Mesendoderm (in vitro differentiated cells): ENCODE data around the gene DYRK3.
"Not testable (repeated sequence)": the region's sequence is repeated elsewhere in the genome, so short reads cannot be mapped to it uniquely, and the experiment has no call there.

ENCODE experiments used
- DNase-seq: peaks from one replicate; pipeline ENCODE4 v3.0.0; 2013
- H2AK5ac ChIP-seq: 2 replicates; pipeline ENCODE4 v1.6.1; 2013; ENCODE audit warnings: low read length, inconsistent platforms
- H2BK120ac ChIP-seq: 2 replicates; pipeline ENCODE4 v1.6.1; 2013; ENCODE audit warnings: low read depth, mild to moderate bottlenecking, low read length, moderate library complexity, mixed read lengths
- H2BK15ac ChIP-seq: replicated peaks from 2 replicates; pipeline ENCODE4 v1.6.1; 2013; ENCODE audit warnings: low read depth, mild to moderate bottlenecking, moderate library complexity
- H2BK5ac ChIP-seq: 2 replicates; pipeline ENCODE4 v1.6.1; 2013; ENCODE audit warnings: low read length, inconsistent platforms
- H3K18ac ChIP-seq: 2 replicates; pipeline ENCODE4 v1.6.1; 2013; ENCODE audit warnings: mild to moderate bottlenecking, low read length, mixed read lengths
- H3K23ac ChIP-seq: one replicate; pipeline ENCODE4 v1.6.1; 2013; ENCODE audit warnings: low read length
- H3K27ac ChIP-seq: 2 replicates; pipeline ENCODE4 v1.5.1; 2013; ENCODE audit warnings: low read depth, mild to moderate bottlenecking, inconsistent platforms, low read length, moderate library complexity
- H3K27me3 ChIP-seq: 2 replicates; pipeline ENCODE4 v1.6.1; 2013; ENCODE audit warnings: low read length, control low read depth, mild to moderate bottlenecking, inconsistent platforms; ENCODE audit not compliant: insufficient read depth, poor library complexity
- H3K36me3 ChIP-seq: 2 replicates; pipeline ENCODE4 v1.6.1; 2013; ENCODE audit warnings: low read length, inconsistent platforms; ENCODE audit not compliant: control insufficient read depth, insufficient read depth
- H3K4ac ChIP-seq: one replicate; pipeline ENCODE4 v1.6.1; 2013; ENCODE audit warnings: low read depth, mild to moderate bottlenecking, low read length, moderate library complexity
- H3K4me1 ChIP-seq: 2 replicates; pipeline ENCODE4 v1.6.1; 2013; ENCODE audit warnings: low read depth, low read length, inconsistent platforms; ENCODE audit not compliant: control insufficient read depth
- H3K4me2 ChIP-seq: 2 replicates; pipeline ENCODE4 v1.6.1; 2013; ENCODE audit warnings: low read length
- H3K4me3 ChIP-seq: 2 replicates; pipeline ENCODE4 v1.5.1; 2013; ENCODE audit warnings: mild to moderate bottlenecking, low read length
- H3K56ac ChIP-seq: one replicate; pipeline ENCODE4 v1.6.1; 2013; ENCODE audit warnings: low read length
- H3K79me1 ChIP-seq: 2 replicates; pipeline ENCODE4 v1.6.1; 2013; ENCODE audit warnings: low read length, inconsistent platforms
- H3K79me2 ChIP-seq: 2 replicates; pipeline ENCODE4 v1.6.1; 2013; ENCODE audit warnings: mild to moderate bottlenecking, low read length; ENCODE audit not compliant: control insufficient read depth, insufficient read depth
- H3K9ac ChIP-seq: 2 replicates; pipeline ENCODE4 v1.6.1; 2013; ENCODE audit warnings: low read length, inconsistent platforms
- H4K5ac ChIP-seq: one replicate; pipeline ENCODE4 v1.6.1; 2013; ENCODE audit warnings: low read length
- H4K8ac ChIP-seq: one replicate; pipeline ENCODE4 v1.6.1; 2013; ENCODE audit warnings: low read depth, mild to moderate bottlenecking, control low read depth, low read length, moderate library complexity
- WGBS: extraction: QIAGEN DNeasy Blood & Tissue Kit; methylation state at CpG from one replicate; pipeline ENCODE4 v1.1.7; 2013; ENCODE audit warnings: low lambda C conversion rate, missing lambda C conversion rate; ENCODE audit not compliant: insufficient coverage; ENCODE audit errors: extremely low coverage; 5-methylcytosine and 5-hydroxymethylcytosine counted together

Gene DYRK3

GRCh38 chr1:206634365-206635079 lies 814 bp upstream of the DYRK3 start:
- peak; percentile 89 for DNase-seq
- no peaks in the 10 kb centered on the region for H3K79me1 ChIP-seq
- H3K27me3 ChIP-seq = no peaks in the 10 kb centered on the region
- H3K36me3 ChIP-seq = no peaks in the 10 kb centered on the region
- H2BK120ac ChIP-seq = no peak overlapping the region
- peak overlapping the region; percentile 81 for H3K56ac ChIP-seq
- no peak overlapping the region for H4K5ac ChIP-seq
- H3K9ac ChIP-seq = peak overlapping the region; percentile 68
- H2BK5ac ChIP-seq = no peak overlapping the region
- H3K27ac ChIP-seq = no peak overlapping the region
- no peak overlapping the region for H3K23ac ChIP-seq
- H2BK15ac ChIP-seq = no peak overlapping the region
- H3K4me1 ChIP-seq = peaks cover 6% of the 10 kb centered on the region
- H3K79me2 ChIP-seq = no peaks in the 10 kb centered on the region
- no peak overlapping the region for H2AK5ac ChIP-seq
- peak overlapping the region; percentile 52 for H3K18ac ChIP-seq
- no peak overlapping the region for H4K8ac ChIP-seq
- H3K4me3 ChIP-seq = no peak overlapping the region
- H3K4ac ChIP-seq = no peak overlapping the region
- WGBS = no CpG with 5 or more reads among the region's 26 CpGs
- peak overlapping the region; percentile 35 for H3K4me2 ChIP-seq

DNA sequence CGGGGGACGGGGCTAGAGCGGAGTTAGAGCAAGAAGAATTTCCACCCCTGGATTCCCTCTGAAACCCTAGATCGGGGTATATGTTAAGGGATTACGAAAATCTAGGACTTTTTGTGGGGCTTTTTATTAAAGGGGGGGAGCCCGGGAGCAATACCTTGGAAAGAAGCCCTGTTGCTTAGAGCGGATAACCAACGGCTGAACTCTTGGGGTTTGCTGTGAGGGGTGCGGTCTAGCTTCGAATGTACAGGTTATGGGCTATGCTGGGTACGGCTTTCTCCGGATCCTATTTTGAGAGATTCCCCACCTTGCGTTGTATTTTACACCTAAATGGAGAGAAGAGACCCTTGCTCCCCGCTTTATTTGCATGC lies 626 bp downstream of the DYRK3 start:
- Histone ChIP-seq H3K79me2 (no peaks in the 10 kb centered on the region), H4K8ac (no peak overlapping the region), H4K5ac (no peak overlapping the region), H2BK15ac (no peak overlapping the region), H3K4me3 (peak overlapping the region; percentile 71), H3K18ac (peak overlapping the region; percentile 62), H3K56ac (peak overlapping the region; percentile 88), H3K4ac (no peak overlapping the region), H3K27ac (peak overlapping the region; percentile 9), H3K4me2 (peak overlapping the region; percentile 23), H2BK5ac (no peak overlapping the region), H3K4me1 (peaks cover 6% of the 10 kb centered on the region), H3K79me1 (no peaks in the 10 kb centered on the region), H3K23ac (no peak overlapping the region), H3K36me3 (no peaks in the 10 kb centered on the region), H3K9ac (peak overlapping the region; percentile 38), H2BK120ac (peak overlapping the region; percentile 37), H2AK5ac (no peak overlapping the region), H3K27me3 (no peaks in the 10 kb centered on the region)
- DNase-seq = no peak
- no CpG with 5 or more reads among the region's 14 CpGs for WGBS

DNA sequence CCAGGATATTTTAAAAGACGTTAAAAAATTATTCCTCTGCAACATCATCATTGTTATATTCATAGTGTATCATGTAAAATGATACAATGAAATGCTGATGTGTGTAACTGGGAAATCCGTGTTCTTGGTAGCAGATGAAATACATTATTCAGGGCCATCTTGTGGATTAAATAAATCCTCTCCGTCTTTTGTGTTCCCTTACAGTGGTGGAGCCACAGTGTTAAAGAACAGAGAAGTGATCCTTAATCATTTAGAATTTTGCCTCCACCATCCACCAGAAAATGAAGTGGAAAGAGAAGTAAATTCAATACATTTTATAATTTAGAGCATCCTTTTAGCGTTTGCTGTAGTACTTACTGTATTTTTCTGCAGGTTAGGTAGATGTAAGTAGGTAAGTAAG lies 1.3 kb downstream of the DYRK3 start:
- H2BK120ac ChIP-seq = no peak overlapping the region
- no peak overlapping the region for H3K4me2 ChIP-seq
- no peak overlapping the region for H4K8ac ChIP-seq
- H3K23ac ChIP-seq = no peak overlapping the region
- no CpG with 5 or more reads among the region's 4 CpGs for WGBS
- no peak for DNase-seq
- no peak overlapping the region for H3K4ac ChIP-seq
- peak overlapping the region; percentile 3 for H3K9ac ChIP-seq
- H2BK5ac ChIP-seq = no peak overlapping the region
- H3K27ac ChIP-seq = no peak overlapping the region
- H3K56ac ChIP-seq = no peak overlapping the region
- H3K18ac ChIP-seq = no peak overlapping the region
- H3K36me3 ChIP-seq = no peaks in the 10 kb centered on the region
- H3K79me2 ChIP-seq = no peaks in the 10 kb centered on the region
- no peaks in the 10 kb centered on the region for H3K27me3 ChIP-seq
- no peak overlapping the region for H2AK5ac ChIP-seq
- peaks cover 6% of the 10 kb centered on the region for H3K4me1 ChIP-seq
- no peak overlapping the region for H3K4me3 ChIP-seq
- no peak overlapping the region for H2BK15ac ChIP-seq
- no peaks in the 10 kb centered on the region for H3K79me1 ChIP-seq
- H4K5ac ChIP-seq = no peak overlapping the region

DNA sequence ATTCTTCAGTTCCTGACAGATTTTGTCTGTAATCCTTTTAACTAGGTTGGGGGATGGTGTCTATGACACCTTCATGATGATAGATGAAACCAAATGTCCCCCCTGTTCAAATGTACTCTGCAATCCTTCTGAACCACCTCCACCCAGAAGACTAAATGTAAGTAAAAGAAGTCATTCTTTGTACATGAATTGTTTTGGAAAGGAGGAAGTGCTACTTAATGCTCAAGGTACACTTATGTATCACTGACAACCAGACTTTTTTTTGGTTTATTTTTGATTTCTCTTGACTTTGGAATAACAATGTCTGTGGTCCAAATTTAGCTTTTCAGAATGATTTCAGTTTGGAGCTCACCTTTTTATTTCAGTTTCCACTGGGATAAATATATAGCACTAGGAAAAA lies 2.3 kb downstream of the DYRK3 start:
- Histone ChIP-seq H2BK5ac (no peak overlapping the region), H3K79me1 (no peaks in the 10 kb centered on the region), H3K4me1 (peaks cover 6% of the 10 kb centered on the region), H3K4me3 (no peak overlapping the region), H3K18ac (no peak overlapping the region), H2BK120ac (no peak overlapping the region), H3K56ac (no peak overlapping the region), H2AK5ac (no peak overlapping the region), H3K79me2 (no peaks in the 10 kb centered on the region), H3K36me3 (no peaks in the 10 kb centered on the region), H3K23ac (no peak overlapping the region), H4K5ac (no peak overlapping the region), H3K27ac (no peak overlapping the region), H3K9ac (no peak overlapping the region), H2BK15ac (no peak overlapping the region), H3K4ac (no peak overlapping the region), H3K27me3 (no peaks in the 10 kb centered on the region), H3K4me2 (no peak overlapping the region), H4K8ac (no peak overlapping the region)
- no peak for DNase-seq

GRCh38 chr1:206642074-206642473 lies 6.7 kb downstream of the DYRK3 start:
- not testable (repeated sequence) for H3K23ac ChIP-seq, H3K79me2 ChIP-seq, H3K79me1 ChIP-seq, H2AK5ac ChIP-seq, H4K5ac ChIP-seq, H3K56ac ChIP-seq, H3K4me3 ChIP-seq, DNase-seq, H3K18ac ChIP-seq, H2BK5ac ChIP-seq, H3K27me3 ChIP-seq, H2BK120ac ChIP-seq, H3K4ac ChIP-seq, H2BK15ac ChIP-seq, H3K9ac ChIP-seq, H4K8ac ChIP-seq, H3K4me2 ChIP-seq, H3K4me1 ChIP-seq, H3K27ac ChIP-seq, H3K36me3 ChIP-seq
- WGBS = no CpG with 5 or more reads among the region's 2 CpGs

GRCh38 chr1:206643118-206643698 lies 7.9 kb downstream of the DYRK3 start:
- H3K4me2 ChIP-seq = no peak overlapping the region
- no peaks in the 10 kb centered on the region for H3K79me2 ChIP-seq
- H4K5ac ChIP-seq = no peak overlapping the region
- no peak overlapping the region for H3K4ac ChIP-seq
- no peak overlapping the region for H3K56ac ChIP-seq
- H2BK5ac ChIP-seq = no peak overlapping the region
- no peak overlapping the region for H4K8ac ChIP-seq
- H2BK15ac ChIP-seq = no peak overlapping the region
- no peaks in the 10 kb centered on the region for H3K4me1 ChIP-seq
- no peak overlapping the region for H2BK120ac ChIP-seq
- peaks cover 3% of the 10 kb centered on the region for H3K36me3 ChIP-seq
- H3K9ac ChIP-seq = no peak overlapping the region
- no peak overlapping the region for H3K23ac ChIP-seq
- H2AK5ac ChIP-seq = no peak overlapping the region
- no peak overlapping the region for H3K18ac ChIP-seq
- no CpG with 5 or more reads among the region's 3 CpGs for WGBS
- no peak overlapping the region for H3K27ac ChIP-seq
- DNase-seq = no peak
- no peak overlapping the region for H3K4me3 ChIP-seq
- no peaks in the 10 kb centered on the region for H3K27me3 ChIP-seq
- no peaks in the 10 kb centered on the region for H3K79me1 ChIP-seq
